RWPE1 (cell line): ENCODE data around the gene FBP1.

ENCODE experiments used
- CTCF ChIA-PET: fragments of 350-600 bp; sonication (Branson Sonifier 250); formaldehyde crosslinking; extraction: SDS; loops from one replicate; lab custom pipeline; 2021; lab: Yijun Ruan, JAX
- POLR2A ChIA-PET: fragments of 400-600 bp; formaldehyde crosslinking; extraction: SDS; loops from one replicate; lab custom pipeline; 2020; ENCODE audit warnings: antibody characterized with exemption; ENCODE audit not compliant: low non-redundant PET; lab: Yijun Ruan, JAX
- DNase-seq: peaks from one replicate; pipeline ENCODE4 v3.0.0; 2012; ENCODE audit warnings: low spot score
- H3K27ac ChIP-seq: fragments of 450-650 bp; 2 replicates; pipeline ENCODE4 v1.5.1; 2017
- CTCF ChIP-seq: fragments of 450-650 bp; conservative IDR thresholded peaks from 2 replicates; pipeline ENCODE4 v1.5.1; 2017; ENCODE audit warnings: low read depth, mild to moderate bottlenecking

FBP1 gene

GRCh38 chr9:94630281-94630680 lies 9.0 kb downstream of the FBP1 start:
- TF ChIP-seq CTCF, result no peak
- CTCF ChIA-PET, result no interaction called here
- H3K27ac ChIP-seq, result no peak overlapping the region
- DNase-seq, result no peak
- POLR2A ChIA-PET, result no interaction called here

- POLR2A ChIA-PET, result no interaction called here
- no peak for TF ChIP-seq CTCF
- CTCF ChIA-PET, result interaction anchor here (0.6 to 0.9 kb wide), 2 partner anchors 10 to 504 kb away, joined by 3 to 6 read pairs; no protein-coding TSS in a partner anchor
- H3K27ac ChIP-seq, result no peak overlapping the region
- no peak for DNase-seq
Observed at GRCh38 chr9:94627287-94627686, 12.0 kb downstream of the FBP1 start.

GRCh38 chr9:94625835-94626234 lies 13.5 kb downstream of the FBP1 start:
- no peak for TF ChIP-seq CTCF
- ChIA-PET POLR2A (no interaction called here), CTCF (no interaction called here)

GRCh38 chr9:94624629-94625028 lies 14.7 kb downstream of the FBP1 start:
- ChIA-PET POLR2A (no interaction called here), CTCF (interaction anchor here (0.6 to 0.9 kb wide), 2 partner anchors 113 to 1568 kb away, joined by 3 to 6 read pairs; no protein-coding TSS in a partner anchor)
- TF ChIP-seq CTCF, result no peak
- H3K27ac ChIP-seq, result no peak overlapping the region
- no peak for DNase-seq

More at GRCh38 chr9:94625835-94626234, 13.5 kb downstream of the FBP1 start:
- no peak overlapping the region for H3K27ac ChIP-seq
- DNase-seq, result no peak

- TF ChIP-seq CTCF, result no peak; the same call in 1 of the 2 replicates
- H3K27ac ChIP-seq, result no peak overlapping the region
- peak; percentile 24 for DNase-seq
- CTCF ChIA-PET, result interaction anchor here (0.7 to 1.8 kb wide), 4 partner anchors 21 to 103 kb away, joined by 4 to 5 read pairs (median 5); partner anchors contain the start of genes AOPEP and PCAT7
- POLR2A ChIA-PET, result no interaction called here
Observed at GRCh38 chr9:94623253-94623652, 16.1 kb downstream of the FBP1 start.

GRCh38 chr9:94622087-94622800 lies 17.1 kb downstream of the FBP1 start:
- POLR2A ChIA-PET, result no interaction called here
- no peak overlapping the region for H3K27ac ChIP-seq
- CTCF ChIA-PET, result interaction anchor here (0.6 to 1.8 kb wide), 4 partner anchors 22 to 795 kb away, joined by 4 to 5 read pairs (median 5); partner anchors contain the start of gene PCAT7
- DNase-seq, result no peak
- no peak for TF ChIP-seq CTCF
